Activated CD8-positive, alpha-beta memory T cell treated with anti-CD3 and anti-CD28 coated beads for 48 hours (primary cell): ENCODE results near the gene ZNF71.

Experiments used
- DNase-seq, 3 experiments: peaks; one replicate each; pipeline ENCODE4 v3.0.0-alpha.2; 2020; ENCODE audit warnings: low read depth in 2 of 3, low spot score in 2 of 3

ZNF71 gene

GRCh38 chr19:56594783-56595547 is at the start of gene ZNF71:
ZNF71 (plus strand) TSS chr19:56595302; CDS start chr19:56601559, 6,257 bp downstream.
- peak; percentile 69 to 85 (median 75) for DNase-seq

GRCh38 chr19:56547535-56547934 is 47.6 kb upstream of the ZNF71 start:
- DNase-seq, result no peak

GRCh38 chr19:56554272-56554869 is 40.7 kb upstream of the ZNF71 start:
- DNase-seq, result no peak

- DNase-seq, result no peak
These were observed 32.3 kb upstream of the ZNF71 start for GRCh38 chr19:56562766-56563165.

GRCh38 chr19:56566904-56567273 is 28.2 kb upstream of the ZNF71 start:
- DNase-seq, result peak in 1 of 3 experiments; percentile 4

- DNase-seq, result peak; percentile 52 to 72 (median 61)
These were observed 27.6 kb upstream of the ZNF71 start, which contains the start of gene ZNF470 for GRCh38 chr19:56567274-56568120. ZNF470 (plus strand) TSS chr19:56567468; CDS start chr19:56570312, 2,844 bp downstream.

GRCh38 chr19:56572589-56572988 is 22.5 kb upstream of the ZNF71 start:
- no peak for DNase-seq

- no peak for DNase-seq
These were observed 21.2 kb upstream of the ZNF71 start for GRCh38 chr19:56573914-56574313.

- no peak for DNase-seq
These were observed 17.1 kb upstream of the ZNF71 start for GRCh38 chr19:56577719-56578602.

- DNase-seq, result no peak
These were observed 688 bp upstream of the ZNF71 start for GRCh38 chr19:56594446-56594782.

- no peak for DNase-seq
These were observed 422 bp downstream of the ZNF71 start for GRCh38 chr19:56595548-56595899.

GRCh38 chr19:56596676-56597075 is 1.6 kb downstream of the ZNF71 start:
- DNase-seq, result no peak

- DNase-seq, result no peak
These were observed 2.6 kb downstream of the ZNF71 start for GRCh38 chr19:56597696-56598095.

GRCh38 chr19:56601375-56601774 is 6.3 kb downstream of the ZNF71 start:
- no peak for DNase-seq

GRCh38 chr19:56603829-56604228 is 8.7 kb downstream of the ZNF71 start:
- DNase-seq, result no peak

- no peak for DNase-seq
These were observed 13.3 kb downstream of the ZNF71 start for GRCh38 chr19:56608274-56608964.

GRCh38 chr19:56611288-56611687 is 16.2 kb downstream of the ZNF71 start:
- no peak for DNase-seq

- DNase-seq, result no peak
These were observed 17.6 kb downstream of the ZNF71 start for GRCh38 chr19:56612737-56613136.

GRCh38 chr19:56613639-56614038 is 18.5 kb downstream of the ZNF71 start:
- DNase-seq, result no peak

GRCh38 chr19:56617531-56617930 is 22.4 kb downstream of the ZNF71 start:
- no peak for DNase-seq
